ENCODE measurements around the gene PCDH11X.
"Not testable (repeated sequence)": the region's sequence is repeated elsewhere in the genome, so short reads cannot be mapped to it uniquely, and the experiment has no call there.

The PCDH11X gene

GRCh38 chrX:91779135-91779534, at the start of gene PCDH11X:
PCDH11X (plus strand) TSS chrX:91779375; CDS start chrX:91835505, 56,130 bp downstream.
- DNase-seq = peak in 17 of 58 donors; percentile 0 to 34 (median 7)

GRCh38 chrX:91747446-91747845, 31.7 kb upstream of the PCDH11X start:
- DNase-seq = not testable (repeated sequence)

GRCh38 chrX:91753022-91753421, 26.2 kb upstream of the PCDH11X start:
- DNase-seq = not testable (repeated sequence)

- not testable (repeated sequence) for DNase-seq
Measured at GRCh38 chrX:91770619-91771488, 8.3 kb upstream of the PCDH11X start.

GRCh38 chrX:91773943-91774342, 5.2 kb upstream of the PCDH11X start:
- not testable (repeated sequence) for DNase-seq

GRCh38 chrX:91780008-91780407, 833 bp downstream of the PCDH11X start:
- DNase-seq = not testable (repeated sequence)

- DNase-seq = not testable (repeated sequence)
Measured at GRCh38 chrX:91780698-91781097, 1.5 kb downstream of the PCDH11X start.

- DNase-seq = peak in 1 of 58 donors; percentile 0
Measured at GRCh38 chrX:91781553-91782298, 2.6 kb downstream of the PCDH11X start.

GRCh38 chrX:91782825-91783224, 3.6 kb downstream of the PCDH11X start:
- DNase-seq = not testable (repeated sequence)

- DNase-seq = not testable (repeated sequence)
Measured at GRCh38 chrX:91817537-91817936, 38.4 kb downstream of the PCDH11X start.

GRCh38 chrX:91825321-91825720, 46.1 kb downstream of the PCDH11X start:
- not testable (repeated sequence) for DNase-seq

Measured in anterior cingulate cortex (tissue), 58 donors.